Skeletal muscle satellite cell (primary cell): Measurements from ENCODE around the gene AUH.
A peak's percentile ranks its signal among the peaks of the same experiment; 100 is the strongest.

Source experiments
- H3K27me3 ChIP-seq: 2 replicates; pipeline ENCODE4 v1.7.0; 2013; ENCODE audit warnings: low read length; ENCODE audit not compliant: control insufficient read depth, insufficient read depth
- H3K36me3 ChIP-seq: 2 replicates; pipeline ENCODE4 v1.7.0; 2013; ENCODE audit warnings: mild to moderate bottlenecking, control low read depth, low read length; ENCODE audit not compliant: insufficient read depth
- H3K4me1 ChIP-seq: 2 replicates; pipeline ENCODE4 v1.7.0; 2013; ENCODE audit warnings: low read length; ENCODE audit not compliant: control insufficient read depth, insufficient read depth
- H3K4me2 ChIP-seq: 2 replicates; pipeline ENCODE4 v1.7.0; 2013; ENCODE audit warnings: mild to moderate bottlenecking, low read length
- H3K4me3 ChIP-seq: 2 replicates; pipeline ENCODE4 v1.7.0; 2013; ENCODE audit warnings: low read length
- H3K9ac ChIP-seq: 2 replicates; pipeline ENCODE4 v1.7.0; 2013; ENCODE audit warnings: mild to moderate bottlenecking, low read depth, low read length, moderate library complexity
- H3K9me3 ChIP-seq: replicated peaks from 2 replicates; pipeline ENCODE4 v1.7.0; 2013; ENCODE audit warnings: mild to moderate bottlenecking, control low read depth, low read length

AUH gene

DNA sequence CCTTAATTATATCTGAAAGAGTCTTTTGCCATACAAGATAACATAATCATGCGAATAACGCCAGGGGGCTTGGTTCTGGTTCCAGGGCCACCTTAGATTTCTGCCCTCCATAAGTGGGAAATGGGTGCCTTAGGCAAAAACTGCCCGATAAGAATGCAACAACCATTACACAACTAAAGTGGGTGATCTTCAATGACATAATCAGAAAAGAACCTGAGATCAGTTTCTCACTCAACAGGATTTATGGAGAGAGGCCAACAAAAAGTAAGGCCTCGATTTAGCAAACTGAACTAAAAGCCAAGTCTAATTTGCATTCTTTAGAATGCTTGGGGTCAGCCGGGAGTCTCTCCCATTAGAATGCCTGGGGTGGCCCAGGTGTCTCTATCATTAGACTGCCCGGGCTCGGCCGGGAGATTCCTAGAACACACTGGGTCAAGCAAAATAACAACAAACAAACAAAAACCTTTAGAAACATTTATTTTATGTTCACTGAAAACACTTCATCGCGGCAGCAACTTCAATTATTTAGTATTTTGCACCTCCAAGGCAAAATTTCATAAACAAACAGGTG lies 194.8 kb downstream of the AUH start:
- Histone ChIP-seq H3K36me3 (no peaks in the 10 kb centered on the region), H3K4me2 (no peak overlapping the region), H3K9ac (no peak overlapping the region), H3K9me3 (no peaks in the 10 kb centered on the region), H3K4me3 (no peak overlapping the region), H3K4me1 (peaks cover 35% of the 10 kb centered on the region), H3K27me3 (no peaks in the 10 kb centered on the region)

DNA sequence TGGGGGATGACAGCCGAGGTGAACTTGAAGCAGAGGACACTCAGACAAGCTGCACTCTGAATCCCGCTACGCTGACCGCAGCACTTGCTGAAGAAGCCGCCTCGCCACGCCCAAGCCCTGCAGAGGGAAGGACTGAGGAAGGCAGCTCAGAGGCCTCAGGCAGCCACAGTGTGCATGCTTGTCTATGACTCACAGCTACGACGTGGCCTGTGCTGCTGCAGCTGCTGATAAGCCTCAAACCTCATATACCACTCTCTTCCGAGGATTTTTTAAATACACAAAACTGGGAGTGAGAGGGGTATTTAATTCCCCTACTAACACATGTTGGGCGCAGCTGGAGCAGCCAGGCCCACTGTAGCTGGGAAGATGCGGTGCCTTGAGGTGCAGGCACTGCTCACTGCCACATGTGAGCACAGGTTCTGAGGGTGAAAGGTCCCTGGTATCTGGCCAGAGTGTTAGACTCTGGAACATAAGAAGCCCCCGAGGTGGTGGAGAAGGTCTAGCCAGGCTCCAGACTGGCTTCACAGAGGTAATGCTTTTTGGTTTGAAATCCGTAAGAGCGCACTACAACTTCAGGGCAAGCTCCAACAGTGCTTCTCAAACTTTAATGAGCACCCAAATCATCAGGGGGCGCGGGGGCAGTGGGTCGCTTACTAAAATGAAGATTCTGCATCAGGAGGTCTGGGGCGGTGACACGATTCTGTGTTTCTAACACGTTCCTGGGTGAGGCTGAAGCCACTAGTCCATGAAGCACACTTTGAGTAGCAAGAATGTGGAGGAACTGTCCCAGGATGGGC lies 196.8 kb downstream of the AUH start:
- Histone ChIP-seq H3K4me1 (peaks cover 42% of the 10 kb centered on the region), H3K4me3 (no peak overlapping the region), H3K9ac (peak overlapping the region; percentile 60), H3K36me3 (no peaks in the 10 kb centered on the region), H3K27me3 (no peaks in the 10 kb centered on the region), H3K9me3 (no peaks in the 10 kb centered on the region), H3K4me2 (peak overlapping the region; percentile 59)
